ENCODE measurements around the gene CLNS1A.
"Not testable (repeated sequence)": the region's sequence is repeated elsewhere in the genome, so short reads cannot be mapped to it uniquely, and the experiment has no call there.

Gene CLNS1A

GRCh38 chr11:77637345-77638165, at the start of gene CLNS1A:
Gene CLNS1A (minus strand): TSS chr11:77637794. CDS start chr11:77637714, 80 bp downstream.
- DNase-seq (ENCODE audit: low read depth in 2 of 2), result peak; percentile 56 to 64

GRCh38 chr11:77687088-77687487, 49.5 kb upstream of the CLNS1A start:
- DNase-seq (ENCODE audit: low read depth in 2 of 2), result no peak

GRCh38 chr11:77677138-77677537, 39.5 kb upstream of the CLNS1A start:
- DNase-seq (ENCODE audit: low read depth in 2 of 2), result no peak

GRCh38 chr11:77672264-77672663, 34.7 kb upstream of the CLNS1A start:
- no peak for DNase-seq (ENCODE audit: low read depth in 2 of 2)

GRCh38 chr11:77669848-77670511, 32.4 kb upstream of the CLNS1A start:
- no peak for DNase-seq (ENCODE audit: low read depth in 2 of 2)

- no peak for DNase-seq (ENCODE audit: low read depth in 2 of 2)
These were observed 31.2 kb upstream of the CLNS1A start for GRCh38 chr11:77668760-77669159.

- DNase-seq (ENCODE audit: low read depth in 2 of 2), result no peak
These were observed 27.8 kb upstream of the CLNS1A start for GRCh38 chr11:77665240-77665965.

- DNase-seq (ENCODE audit: low read depth in 2 of 2), result no peak
These were observed 24.1 kb upstream of the CLNS1A start for GRCh38 chr11:77661670-77662069.

- DNase-seq (ENCODE audit: low read depth in 2 of 2), result no peak
These were observed 23.4 kb upstream of the CLNS1A start for GRCh38 chr11:77660947-77661346.

- DNase-seq (ENCODE audit: low read depth in 2 of 2), result no peak
These were observed 20.8 kb upstream of the CLNS1A start for GRCh38 chr11:77658213-77659013.

- DNase-seq (ENCODE audit: low read depth in 2 of 2), result no peak
These were observed 18.8 kb upstream of the CLNS1A start for GRCh38 chr11:77656362-77656761.

GRCh38 chr11:77654770-77655434, 17.3 kb upstream of the CLNS1A start:
- DNase-seq (ENCODE audit: low read depth in 2 of 2), result no peak

- DNase-seq (ENCODE audit: low read depth in 2 of 2), result no peak
These were observed 12.5 kb upstream of the CLNS1A start for GRCh38 chr11:77650123-77650522.

GRCh38 chr11:77647654-77648305, 10.2 kb upstream of the CLNS1A start:
- no peak for DNase-seq (ENCODE audit: low read depth in 2 of 2)

GRCh38 chr11:77644887-77645286, 7.3 kb upstream of the CLNS1A start:
- no peak for DNase-seq (ENCODE audit: low read depth in 2 of 2)

GRCh38 chr11:77642228-77642627, 4.6 kb upstream of the CLNS1A start:
- DNase-seq (ENCODE audit: low read depth in 2 of 2), result no peak

GRCh38 chr11:77636731-77637344, 756 bp downstream of the CLNS1A start:
- no peak for DNase-seq (ENCODE audit: low read depth in 2 of 2)

- DNase-seq (ENCODE audit: low read depth in 2 of 2), result not testable (repeated sequence)
These were observed 3.7 kb downstream of the CLNS1A start for GRCh38 chr11:77633926-77634325.

- no peak for DNase-seq (ENCODE audit: low read depth in 2 of 2)
These were observed 7.4 kb downstream of the CLNS1A start for GRCh38 chr11:77630157-77630710.

All from stimulated activated CD8-positive, alpha-beta memory T cell treated with anti-CD3 and anti-CD28 coated beads, Interleukin-15, amount 100 ng/mL, for 4 hours (primary cell).